ENCODE data around the gene MCM3AP. TPM values are rescaled to one million over a fixed set of nuclear protein-coding genes. Genes with fewer than 3 reads are reported as not detected.

Gene MCM3AP
- polyA plus RNA-seq, 1 donor: 103 TPM

- DNase-seq: no peak
Observed at GRCh38 chr21:46187261-46187660, 98.2 kb downstream of the MCM3AP start.

- no peak for DNase-seq
Observed at GRCh38 chr21:46185716-46186115, 99.7 kb downstream of the MCM3AP start.

Other genes starting within 250 kb of the MCM3AP start
- 161 TPM for gene COL6A2, start 187.5 kb downstream of the MCM3AP start, polyA plus RNA-seq (ENCODE audit: insufficient read length)
- gene FTCD, start 130.0 kb downstream of the MCM3AP start, polyA plus RNA-seq (ENCODE audit: insufficient read length): 34.1 TPM
- gene SPATC1L, start 101.2 kb downstream of the MCM3AP start, polyA plus RNA-seq (ENCODE audit: insufficient read length): 9.0 TPM
- 38.8 TPM for gene LSS, start 56.8 kb downstream of the MCM3AP start, polyA plus RNA-seq (ENCODE audit: insufficient read length)
- gene YBEY, start 731 bp upstream of the MCM3AP start, polyA plus RNA-seq (ENCODE audit: insufficient read length): 24.8 TPM
- 22.3 TPM for gene C21orf58, start 38.3 kb upstream of the MCM3AP start, polyA plus RNA-seq (ENCODE audit: insufficient read length)
- gene PCNT, start 38.5 kb upstream of the MCM3AP start, polyA plus RNA-seq (ENCODE audit: insufficient read length): 43.5 TPM
- 52.4 TPM for gene DIP2A, start 173.3 kb upstream of the MCM3AP start, polyA plus RNA-seq (ENCODE audit: insufficient read length)